Right lobe of liver (tissue), 4 donors: ENCODE results near the gene ELMO1.

Experiments used
- POLR2A ChIP-seq: fragments of 450-650 bp; IDR thresholded peaks from one replicate; pipeline ENCODE4 v1.6.1; 2017; ENCODE audit warnings: antibody characterized with exemption, mild to moderate bottlenecking
- TF ChIP-seq, protein P1 (sequence below), 4 donors: fragments of 200-600 bp in 3 of 4; fragments of 450-650 bp in 1 of 4; IDR thresholded peaks; one replicate each; pipeline versions ENCODE4 v1.5.1 to v1.8.0; 2016 to 2022; ENCODE audit warnings: antibody characterized with exemption in 4 of 4, mild to moderate bottlenecking in 2 of 4
- donor health status: DM: no; HTN: no; CAD: no.
- donor health status: DM: no; HTN: no; CAD: no.
- donor health status: DM: no; HTN: yes; CAD: no.

DNA sequence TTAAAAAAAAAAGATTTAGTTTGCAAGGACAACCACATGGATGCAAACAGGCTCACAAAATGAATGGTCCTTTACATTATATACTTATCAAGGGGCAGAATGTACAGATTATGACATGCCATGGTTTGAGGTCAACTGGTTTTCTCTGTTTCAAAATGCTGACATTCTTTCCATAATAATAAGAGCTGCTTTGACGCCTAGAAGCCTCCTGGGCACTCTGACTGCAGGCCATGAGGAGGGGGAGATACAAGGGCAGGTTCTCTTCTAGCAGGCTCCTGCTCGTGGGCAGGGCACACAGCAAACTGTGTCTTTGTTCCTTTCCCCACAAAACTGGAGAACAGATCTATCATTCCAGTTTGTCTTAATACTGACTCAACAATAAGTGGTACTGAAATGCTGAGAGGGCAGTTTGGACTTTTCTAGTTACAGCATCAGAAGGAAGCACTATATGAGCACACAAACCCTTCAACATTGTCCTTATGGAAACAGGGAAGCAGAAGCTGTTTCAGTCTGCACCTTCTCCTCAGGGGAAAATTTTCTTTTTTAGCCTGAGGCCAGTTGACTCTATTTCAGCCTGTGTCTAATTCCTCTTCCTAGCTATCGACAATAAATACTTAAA lies 409.4 kb downstream of the ELMO1 start:
- TF ChIP-seq, protein P1, sequence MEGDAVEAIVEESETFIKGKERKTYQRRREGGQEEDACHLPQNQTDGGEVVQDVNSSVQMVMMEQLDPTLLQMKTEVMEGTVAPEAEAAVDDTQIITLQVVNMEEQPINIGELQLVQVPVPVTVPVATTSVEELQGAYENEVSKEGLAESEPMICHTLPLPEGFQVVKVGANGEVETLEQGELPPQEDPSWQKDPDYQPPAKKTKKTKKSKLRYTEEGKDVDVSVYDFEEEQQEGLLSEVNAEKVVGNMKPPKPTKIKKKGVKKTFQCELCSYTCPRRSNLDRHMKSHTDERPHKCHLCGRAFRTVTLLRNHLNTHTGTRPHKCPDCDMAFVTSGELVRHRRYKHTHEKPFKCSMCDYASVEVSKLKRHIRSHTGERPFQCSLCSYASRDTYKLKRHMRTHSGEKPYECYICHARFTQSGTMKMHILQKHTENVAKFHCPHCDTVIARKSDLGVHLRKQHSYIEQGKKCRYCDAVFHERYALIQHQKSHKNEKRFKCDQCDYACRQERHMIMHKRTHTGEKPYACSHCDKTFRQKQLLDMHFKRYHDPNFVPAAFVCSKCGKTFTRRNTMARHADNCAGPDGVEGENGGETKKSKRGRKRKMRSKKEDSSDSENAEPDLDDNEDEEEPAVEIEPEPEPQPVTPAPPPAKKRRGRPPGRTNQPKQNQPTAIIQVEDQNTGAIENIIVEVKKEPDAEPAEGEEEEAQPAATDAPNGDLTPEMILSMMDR (IDR thresholded peaks at IDR 0.05) = no peak
- no peak for TF ChIP-seq POLR2A
